Suppressor macrophage treated with lipopolysaccharide for 1 hour (primary cell): ENCODE results near the gene SNAPC2.
A peak's percentile ranks its signal among the peaks of the same experiment; 100 is the strongest.
"Not testable (repeated sequence)": the region's sequence is repeated elsewhere in the genome, so short reads cannot be mapped to it uniquely, and the experiment has no call there.

Experiments
- DNase-seq, 3 donors: peaks; one replicate each; pipeline ENCODE4 v3.0.0-alpha.2; 2020 to 2022

Gene SNAPC2

DNA sequence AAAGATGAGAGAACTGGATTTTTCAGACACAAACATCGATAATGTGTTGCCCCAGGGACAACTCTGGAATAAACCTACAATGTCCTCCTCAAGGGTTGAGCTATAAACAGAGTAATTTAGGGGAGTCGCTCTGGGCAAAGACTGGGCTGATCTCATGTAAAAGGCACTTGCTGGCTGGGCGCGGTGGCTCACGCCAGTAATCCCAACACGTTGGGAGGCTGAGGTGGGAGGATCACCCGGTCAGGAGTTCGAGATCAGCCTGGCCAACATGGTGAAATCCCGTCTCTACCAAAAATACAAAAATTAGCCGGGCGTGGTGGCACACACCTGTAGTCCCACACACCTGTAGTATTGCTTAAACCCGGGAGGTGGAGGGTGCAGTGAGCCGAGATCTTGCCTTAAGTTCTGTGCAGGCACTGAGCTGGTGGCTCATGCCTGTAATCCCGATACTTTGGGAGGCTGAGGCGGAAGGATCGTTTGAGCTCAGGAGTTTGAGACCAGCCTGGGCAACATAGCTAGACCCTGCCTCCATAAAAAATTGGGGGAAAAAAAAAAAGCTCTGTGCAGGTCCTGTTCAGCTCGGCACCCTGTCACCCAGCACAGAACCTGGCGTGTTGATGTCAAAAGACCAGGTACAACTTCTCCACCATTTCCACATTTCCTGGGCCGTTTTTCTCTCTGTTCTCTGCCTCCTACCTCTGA is 21.9 kb downstream of the SNAPC2 start:
- no peak for DNase-seq

DNA sequence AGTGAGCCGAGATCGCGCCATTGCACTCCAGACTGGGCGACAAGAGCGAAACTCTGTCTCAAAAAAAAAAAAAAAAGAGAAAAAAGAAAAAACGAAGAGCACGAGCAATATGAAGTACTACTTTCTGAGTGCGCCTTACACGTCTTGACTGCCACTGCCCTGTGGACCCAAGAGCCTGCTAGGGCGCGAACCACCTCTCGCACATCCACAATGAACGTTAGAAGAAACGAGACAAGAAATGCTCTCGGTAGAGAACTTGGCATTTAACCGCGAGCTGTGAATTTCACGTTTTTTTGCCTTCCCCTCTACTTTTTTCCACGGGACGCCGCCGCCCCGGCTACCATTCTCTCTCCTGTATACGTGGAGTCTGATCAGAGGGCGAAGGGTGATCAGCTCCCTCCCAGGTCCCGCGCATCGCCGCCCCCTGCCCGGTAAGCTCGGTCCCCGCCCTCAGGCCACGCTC is 22.9 kb downstream of the SNAPC2 start:
- peak in 1 of 3 donors; percentile 19 for DNase-seq

DNA sequence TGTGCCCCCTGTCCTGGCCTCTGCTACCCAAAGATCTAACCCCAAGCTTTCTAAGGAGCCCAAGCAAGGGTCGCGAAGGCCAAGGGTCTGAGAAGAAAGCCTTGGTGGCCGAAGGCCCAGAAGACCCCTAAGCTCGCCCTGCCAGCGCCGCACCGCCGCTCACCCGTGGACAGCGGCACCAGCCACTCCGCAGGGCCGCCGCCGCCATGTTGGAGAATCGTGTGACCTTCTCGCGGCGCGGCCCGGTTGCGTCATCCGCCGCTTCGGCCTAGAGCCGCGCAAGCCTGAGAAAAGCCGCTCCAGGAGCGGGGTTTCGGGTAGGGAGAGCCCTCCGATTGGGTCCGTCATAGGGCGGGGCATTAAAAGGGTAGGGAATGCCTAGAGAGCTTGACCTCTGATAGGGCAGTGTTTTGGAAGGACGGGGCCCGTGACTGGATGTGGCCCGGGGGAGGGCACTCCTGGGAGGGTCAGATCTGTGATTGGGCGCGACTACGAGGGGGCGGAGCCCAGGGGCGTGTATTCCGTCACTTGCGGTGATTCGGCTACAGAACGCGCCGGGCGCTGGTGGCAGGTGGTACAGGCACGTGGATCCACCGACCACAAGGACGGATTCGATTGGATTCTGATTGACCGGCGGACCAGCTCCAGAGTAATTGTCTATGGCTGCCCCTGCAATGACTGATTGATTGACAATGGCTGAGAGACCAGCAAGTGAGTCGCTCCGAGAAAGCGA is 23.5 kb downstream of the SNAPC2 start, which contains the start of gene TIMM44:
TSS of gene TIMM44 (minus strand) at position 223 of the 733 bp plus-strand sequence. CDS start at position 208, 15 bp downstream.
- peak; percentile 99 to 100 (median 99) for DNase-seq

DNA sequence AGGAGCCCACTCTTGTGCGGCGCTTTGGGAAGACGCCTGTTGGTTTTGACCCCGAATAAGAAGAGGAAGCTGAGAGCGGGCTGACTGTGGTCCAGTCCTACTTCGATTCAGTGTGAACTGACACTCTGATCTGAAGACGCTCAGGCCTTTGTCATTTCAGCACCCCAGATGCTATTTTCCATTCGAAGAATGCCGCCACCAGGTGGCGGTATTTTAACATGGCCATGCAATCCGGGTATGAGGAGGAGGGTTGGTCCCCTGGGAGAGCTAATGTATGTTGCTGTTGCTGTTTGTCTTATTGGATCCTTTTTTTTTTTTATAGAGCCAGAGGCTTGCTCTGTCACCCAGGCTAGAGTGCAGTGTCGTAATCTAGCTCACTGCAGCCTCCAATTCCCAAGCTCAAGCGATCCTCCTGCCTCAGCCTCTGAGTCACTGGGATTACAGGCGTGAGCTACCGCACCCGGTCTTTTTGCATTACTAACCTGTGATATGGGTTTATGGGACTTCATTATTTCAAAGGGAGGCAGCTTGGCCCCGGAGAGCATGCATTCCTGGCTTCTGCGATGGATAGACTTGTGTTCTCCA is 24.1 kb downstream of the SNAPC2 start:
- peak; percentile 93 to 96 (median 95) for DNase-seq

DNA sequence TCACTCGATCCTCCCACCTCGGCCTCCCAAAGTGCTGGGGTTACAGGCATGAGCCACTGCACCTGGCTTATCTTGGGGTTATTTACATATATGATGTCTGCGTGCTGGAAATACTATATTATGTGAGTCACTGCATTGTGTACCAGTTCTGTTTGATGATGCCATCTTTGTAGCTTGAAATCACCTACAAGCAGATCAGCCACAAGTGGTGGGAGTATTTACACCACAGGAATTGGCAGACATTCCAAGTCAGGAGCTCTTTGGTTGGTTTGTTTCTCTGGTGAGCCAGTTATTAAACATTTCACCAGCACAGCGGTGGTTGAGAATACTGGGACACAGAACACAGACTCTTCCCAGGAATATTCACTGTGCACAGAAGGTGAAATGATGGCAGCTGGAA is 27.8 kb downstream of the SNAPC2 start:
- no peak for DNase-seq

DNA sequence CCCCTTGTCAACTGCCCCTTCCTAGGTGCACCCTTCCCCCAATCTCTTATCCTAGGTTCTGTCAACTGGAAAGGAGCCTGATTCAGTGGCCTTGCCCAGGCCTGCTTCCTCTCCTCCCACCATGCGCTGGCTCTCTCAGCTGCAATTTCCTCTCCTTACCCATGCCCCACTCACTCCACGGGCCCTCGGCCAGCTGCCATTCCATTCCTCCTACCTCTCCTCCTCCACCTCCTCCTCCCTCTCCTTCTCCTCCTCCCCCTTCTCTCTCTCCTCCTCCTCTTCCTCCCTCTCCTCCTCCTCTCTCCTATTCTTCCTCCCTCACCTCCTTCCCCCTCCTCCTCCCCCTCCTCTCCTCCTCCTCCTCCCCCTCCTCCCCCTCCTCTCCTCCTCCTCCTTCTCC is 32.9 kb downstream of the SNAPC2 start:
- peak; percentile 25 to 44 (median 35) for DNase-seq

DNA sequence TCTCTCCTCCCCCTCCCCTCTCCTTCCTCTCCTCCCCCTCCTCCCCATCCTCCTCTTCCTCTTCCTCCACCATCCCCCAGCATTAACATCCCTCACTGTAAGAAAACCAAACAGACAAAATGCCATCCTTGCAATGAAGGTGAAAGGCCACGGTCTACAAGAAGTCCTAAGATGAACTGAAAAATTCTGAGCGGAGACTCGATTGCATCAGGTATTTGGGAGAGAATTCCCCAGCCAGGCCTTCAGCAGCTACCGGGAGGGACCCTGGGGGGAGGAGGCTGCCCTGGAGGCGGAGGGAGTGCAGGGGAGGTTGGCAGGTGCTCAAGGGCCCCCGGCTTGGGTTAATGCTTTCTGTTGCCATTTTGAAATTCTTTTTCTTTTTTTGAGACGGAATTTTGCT is 33.4 kb downstream of the SNAPC2 start:
- no peak for DNase-seq

DNA sequence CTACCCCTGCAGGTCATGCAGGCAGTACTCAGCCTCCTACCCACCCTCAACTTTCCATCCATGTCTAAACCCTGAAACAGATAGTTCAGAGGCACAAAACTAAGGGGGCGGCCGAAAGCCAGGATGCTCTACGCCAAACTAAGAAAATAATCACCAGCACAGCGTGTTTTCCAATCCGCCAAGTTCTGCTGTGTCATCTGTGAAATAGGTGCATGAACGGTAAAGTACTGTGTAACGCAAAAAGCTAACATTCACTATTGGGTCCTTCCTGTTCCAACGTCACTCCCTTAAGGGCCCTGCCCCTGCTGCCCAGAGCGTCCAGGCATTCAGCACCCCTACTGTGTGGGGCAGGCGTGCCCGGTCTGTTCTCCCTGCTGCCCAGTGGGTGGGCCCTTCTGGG is 35.6 kb downstream of the SNAPC2 start:
- DNase-seq = no peak

DNA sequence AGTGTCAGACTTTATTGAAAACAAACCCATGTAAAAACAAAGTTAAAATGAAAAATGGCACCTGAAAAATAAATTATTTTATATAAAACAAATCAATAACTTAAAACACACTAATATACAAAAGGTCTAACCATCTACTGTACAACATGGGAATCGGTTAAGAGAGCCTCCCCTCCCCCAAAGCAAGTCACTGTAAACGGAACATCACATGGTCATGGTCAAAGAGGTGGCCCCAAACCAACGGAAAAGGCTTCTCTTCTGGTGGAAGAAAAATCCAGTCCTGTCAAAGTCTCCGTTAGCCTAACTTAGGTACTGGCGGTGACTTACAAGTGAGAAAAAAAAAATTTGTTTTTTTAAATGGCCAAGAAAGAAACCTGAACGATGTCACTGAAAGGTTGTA is 39.1 kb downstream of the SNAPC2 start:
- DNase-seq = no peak

DNA sequence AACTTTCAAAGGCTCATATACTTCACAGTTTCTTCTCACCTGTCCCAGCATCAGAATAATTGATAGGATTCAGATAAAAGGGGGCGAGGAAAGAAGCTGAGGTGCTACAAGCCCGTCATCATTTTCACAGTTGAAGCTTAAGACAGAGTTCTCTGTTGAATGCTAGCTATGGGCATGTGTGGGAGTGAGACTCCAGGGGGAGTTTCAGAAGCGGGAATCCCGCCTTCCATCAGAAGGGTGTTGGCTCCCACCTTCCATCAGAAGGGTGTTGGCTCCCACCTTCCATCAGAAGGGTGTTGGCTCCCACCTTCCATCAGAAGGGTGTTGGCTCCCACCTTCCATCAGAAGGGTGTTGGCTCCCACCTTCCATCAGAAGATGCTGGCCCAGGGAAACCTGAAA is 40.9 kb downstream of the SNAPC2 start:
- DNase-seq = not testable (repeated sequence)

DNA sequence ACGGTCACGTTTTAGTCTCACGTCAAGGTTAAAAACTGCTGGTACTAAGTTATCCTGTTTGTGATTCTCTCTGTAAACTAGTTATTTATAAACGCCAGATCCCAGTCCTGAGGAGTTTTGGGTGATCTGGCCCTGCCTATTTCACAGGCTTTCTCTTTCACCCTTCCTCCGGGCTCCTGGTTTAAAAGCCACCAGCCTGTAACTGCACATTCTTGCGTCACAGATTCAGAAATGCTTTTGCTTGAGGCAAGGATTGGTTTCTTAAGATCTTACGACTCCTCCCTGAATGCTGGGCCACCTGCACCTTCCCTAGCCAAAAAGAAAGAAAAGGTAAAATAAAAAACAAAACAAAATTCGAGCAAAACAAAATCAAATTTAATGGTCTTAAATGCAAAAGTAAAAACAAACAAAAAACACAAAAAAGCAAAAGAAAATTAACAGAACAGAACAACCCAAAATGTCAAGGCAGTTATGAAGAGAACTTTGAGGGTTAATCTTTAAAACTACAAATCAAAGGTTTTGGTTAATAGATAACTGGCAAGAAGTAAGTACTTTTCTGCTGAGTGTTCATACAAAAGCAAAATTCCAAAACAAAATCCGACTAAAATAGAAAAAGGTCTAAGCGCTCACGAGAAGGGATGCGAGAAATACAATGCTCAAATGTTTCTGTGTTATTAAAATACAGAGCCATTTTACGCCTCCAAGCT is 41.9 kb downstream of the SNAPC2 start:
- no peak for DNase-seq

DNA sequence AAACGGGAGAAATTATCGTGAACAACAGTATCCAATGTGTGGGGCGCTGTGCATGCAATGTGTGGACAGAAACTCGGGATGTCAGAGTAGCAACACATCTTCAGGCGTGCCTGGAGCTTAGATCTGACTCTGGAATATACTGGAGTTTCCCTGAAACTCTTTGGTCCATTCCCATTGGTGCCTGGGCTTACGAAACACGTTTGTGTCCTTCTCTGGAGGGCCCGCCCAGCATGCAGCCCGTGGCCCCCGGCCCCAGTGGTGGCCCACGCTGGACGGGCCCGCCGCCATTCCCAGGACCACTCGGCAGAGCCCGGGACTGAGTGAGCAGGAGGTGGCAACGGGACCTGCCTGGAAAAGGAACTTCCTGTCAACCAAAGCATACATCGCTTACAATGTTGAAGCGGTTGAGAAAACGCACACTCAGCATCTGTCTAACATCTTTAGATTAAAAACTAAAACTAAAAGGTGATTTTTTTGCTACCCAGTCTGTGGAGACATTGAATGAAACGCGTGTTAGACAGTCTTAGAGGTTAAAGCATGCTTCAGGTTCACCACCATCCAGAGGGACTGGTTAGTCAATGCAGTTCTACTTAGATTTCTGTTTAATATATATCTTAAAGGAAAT is 42.6 kb downstream of the SNAPC2 start:
- DNase-seq = no peak

DNA sequence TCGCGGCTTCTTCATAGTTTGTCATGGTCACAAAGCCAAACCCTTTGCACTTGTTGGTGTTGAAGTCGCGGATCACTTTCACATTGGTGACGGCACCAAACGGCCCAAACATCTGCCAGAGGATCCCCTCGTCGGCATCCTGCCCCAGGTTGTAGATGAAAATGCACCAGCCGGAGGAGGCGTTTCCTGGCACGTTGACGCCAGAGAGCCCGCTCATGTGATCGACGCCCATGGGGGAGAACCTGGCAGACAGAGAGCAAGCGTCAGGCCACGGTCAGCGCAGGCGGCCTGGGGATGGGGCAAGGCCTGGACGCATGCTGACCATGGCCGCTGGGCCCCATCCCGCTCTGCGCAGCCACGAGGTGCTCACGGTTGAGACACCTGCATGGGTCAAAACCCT is 43.4 kb downstream of the SNAPC2 start:
- no peak for DNase-seq

DNA sequence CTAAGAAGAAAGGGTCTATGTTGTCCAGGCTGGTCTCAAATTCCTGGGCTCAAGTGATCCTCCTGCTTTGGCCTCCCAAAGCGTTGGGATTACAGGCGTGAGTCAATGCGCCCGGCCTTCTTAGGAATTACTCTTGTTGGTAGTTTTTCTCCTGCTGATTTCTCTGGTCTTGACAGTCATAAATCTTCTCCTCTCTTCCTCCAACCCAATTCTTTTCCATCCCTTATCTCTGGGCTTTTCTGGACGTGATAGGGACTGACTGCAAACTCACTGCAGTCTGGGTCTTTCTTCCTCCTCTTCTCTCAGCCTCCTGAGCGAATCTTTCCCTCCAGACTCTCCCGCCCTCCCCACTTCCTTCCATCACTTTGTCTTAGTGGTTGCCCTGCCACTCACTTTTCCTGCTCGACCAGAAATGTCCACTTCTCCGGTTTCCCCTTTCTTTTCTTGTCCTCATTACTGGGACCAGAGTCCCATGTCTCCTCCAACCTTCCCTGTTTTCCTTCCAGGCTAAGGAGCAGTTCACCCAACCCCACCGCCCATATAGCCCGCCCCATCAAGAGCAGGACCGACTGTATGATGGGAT is 45.2 kb downstream of the SNAPC2 start:
- no peak for DNase-seq

DNA sequence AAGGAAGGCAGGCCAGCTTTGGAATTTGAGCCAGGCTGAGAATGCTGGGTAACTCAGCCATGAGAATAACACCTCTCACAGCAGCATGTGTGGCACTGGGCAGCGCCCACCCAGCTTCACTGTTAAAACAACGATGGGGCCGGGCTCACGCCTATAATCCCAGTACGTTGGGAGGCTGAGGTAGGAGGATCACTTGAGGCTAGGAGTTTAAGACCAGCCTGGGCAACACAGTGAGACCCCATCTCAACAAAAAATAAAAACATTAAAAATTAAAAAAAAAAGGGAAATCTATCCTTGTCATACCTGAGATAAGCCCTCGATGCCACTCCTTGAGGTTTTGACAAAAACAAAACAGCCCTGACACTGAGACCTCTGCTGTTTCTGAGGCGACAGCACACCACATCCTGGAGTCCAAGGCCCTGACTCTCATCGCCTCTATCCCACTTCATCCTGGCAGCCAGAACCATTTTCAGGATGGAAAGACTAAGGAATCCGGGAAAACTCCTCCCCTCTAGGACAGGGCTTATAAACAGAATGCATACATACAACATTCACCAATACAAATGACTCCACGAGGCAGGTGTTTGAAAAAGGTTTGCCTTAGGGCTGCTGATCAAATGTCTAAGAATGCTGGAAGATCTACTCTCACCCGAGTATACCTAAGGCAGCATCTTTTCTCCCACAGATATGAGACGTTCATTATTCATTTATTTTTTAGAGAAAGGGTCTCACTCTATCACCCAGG is 46.0 kb downstream of the SNAPC2 start:
- no peak for DNase-seq

DNA sequence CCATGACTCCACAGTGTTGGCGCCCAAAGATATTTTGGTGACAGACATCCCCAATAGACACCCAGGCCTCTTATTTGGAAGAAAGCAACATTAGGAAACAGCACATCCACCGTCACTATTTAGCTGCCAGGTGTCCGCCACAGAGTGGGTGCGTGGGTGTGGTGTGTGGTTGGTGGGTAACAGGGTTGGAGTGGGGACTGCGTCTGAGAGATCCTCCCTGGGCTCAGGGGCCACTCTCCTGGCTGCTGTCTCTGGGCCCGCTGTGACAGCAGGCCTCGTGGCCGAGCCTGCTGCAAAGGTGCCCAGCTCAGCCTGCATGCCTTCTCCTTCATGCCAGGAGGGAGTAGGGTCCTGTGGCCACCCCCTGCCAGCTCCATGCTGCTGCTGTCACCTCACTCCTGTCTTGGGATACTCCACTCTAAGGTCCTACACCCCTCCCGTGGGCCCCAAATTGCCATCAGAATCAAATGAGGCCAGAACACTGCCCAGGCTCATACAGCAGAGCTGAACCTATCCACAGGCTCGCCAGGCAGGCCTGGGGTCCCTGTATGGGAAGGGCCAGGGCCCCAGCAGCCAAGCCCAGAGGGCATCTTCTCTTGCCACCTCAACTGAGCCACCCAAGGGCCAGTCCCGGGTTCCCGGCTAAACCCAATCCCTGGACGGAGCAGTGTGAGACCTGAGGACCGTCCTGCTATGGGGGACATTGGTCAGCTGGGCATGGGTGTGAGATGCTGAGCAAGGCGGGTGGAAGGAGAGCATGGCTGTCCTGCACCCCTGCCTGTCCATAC is 48.1 kb downstream of the SNAPC2 start:
- DNase-seq = no peak

DNA sequence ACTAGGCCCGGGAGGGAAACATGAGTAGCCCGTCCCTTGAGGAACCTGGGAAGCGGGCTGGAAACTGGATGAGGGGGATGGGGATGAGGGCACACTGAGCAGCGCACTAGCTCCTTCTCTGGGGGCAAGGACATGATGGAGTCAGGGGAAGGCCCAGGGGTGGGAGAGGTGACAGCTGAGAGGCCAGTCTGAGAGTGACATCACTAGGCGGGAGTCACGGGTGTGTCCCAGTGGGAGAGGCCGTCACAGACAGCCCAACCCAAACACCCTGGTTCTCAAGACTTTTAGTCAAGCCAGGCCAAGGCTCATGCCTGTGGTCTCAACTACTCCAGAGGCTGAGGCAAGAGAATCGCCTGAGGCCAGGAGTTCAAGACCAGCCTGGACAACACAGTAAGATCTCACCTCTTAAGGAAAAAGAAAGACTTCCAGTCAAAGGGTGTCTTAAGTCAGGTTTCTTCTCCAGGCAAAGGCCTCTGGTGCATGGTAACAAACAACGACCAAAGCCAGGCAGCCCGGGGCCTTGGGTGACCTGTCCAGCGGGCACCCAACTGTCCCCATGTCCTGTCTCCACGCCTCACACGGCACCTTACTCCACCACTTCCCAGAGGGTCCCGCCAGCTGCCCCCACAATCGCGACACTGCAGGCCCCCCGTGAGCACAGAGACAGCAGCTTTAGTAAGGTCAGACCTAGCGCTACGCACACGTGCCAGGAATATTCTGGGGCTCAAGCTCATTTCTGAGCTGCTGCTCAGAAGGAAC is 48.8 kb downstream of the SNAPC2 start:
- DNase-seq = no peak

DNA sequence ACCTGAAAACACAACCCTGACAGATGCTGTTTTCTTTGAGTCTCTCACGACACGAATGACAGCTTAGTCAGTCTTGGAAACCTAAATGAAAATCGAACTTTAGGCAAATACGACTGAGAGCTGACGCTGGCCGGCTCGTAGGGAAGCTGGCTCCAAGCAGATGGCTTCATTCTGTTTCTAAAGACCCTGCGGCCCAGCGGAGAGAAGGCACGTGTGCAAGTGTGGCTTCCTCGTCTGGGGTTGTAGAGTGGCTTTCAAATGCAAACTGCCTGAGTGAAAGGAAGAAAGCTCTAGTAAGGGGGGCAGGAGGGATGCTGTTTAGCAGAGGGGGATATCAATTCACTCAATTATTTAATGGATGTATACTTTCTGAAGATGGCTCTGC is 49.4 kb downstream of the SNAPC2 start:
- no peak for DNase-seq

DNA sequence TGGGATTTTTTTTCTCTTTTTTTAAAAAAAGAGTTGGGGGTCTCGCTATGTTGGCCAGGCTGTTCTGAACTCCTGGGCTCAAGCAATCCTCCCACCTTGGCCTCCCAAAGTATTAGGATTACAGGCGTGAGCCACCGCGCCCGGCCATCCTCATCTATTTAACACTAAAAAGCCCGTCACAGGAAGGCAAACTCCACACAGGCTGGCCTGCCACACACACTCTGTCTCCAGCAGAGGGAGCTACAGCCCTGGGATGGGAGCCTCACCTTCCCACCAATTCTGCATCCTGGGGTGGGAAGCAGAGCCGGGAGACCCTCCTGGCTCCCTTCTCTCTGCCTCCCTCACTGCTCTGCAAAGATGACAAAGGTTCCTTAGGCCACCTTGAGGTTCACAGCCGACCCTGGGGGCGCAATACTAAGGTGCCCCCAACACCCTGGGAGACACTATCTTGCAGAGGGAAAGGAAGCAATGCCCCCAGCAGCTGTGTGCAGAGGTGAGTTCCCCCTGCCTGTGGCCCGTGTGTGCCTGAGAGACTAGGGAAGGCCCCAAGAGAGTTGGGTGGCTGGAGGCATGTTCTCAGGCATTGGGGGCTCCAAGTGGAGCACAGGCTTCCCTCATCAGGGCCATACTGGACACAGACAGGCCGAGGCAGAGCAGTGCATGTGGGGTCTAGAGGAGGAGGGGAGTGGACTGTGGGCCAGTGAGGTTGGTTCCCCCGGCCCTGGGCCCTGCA is 50.7 kb downstream of the SNAPC2 start:
- peak; percentile 57 to 75 (median 62) for DNase-seq
